Measurements from ENCODE around the gene CNN2.

DNA sequence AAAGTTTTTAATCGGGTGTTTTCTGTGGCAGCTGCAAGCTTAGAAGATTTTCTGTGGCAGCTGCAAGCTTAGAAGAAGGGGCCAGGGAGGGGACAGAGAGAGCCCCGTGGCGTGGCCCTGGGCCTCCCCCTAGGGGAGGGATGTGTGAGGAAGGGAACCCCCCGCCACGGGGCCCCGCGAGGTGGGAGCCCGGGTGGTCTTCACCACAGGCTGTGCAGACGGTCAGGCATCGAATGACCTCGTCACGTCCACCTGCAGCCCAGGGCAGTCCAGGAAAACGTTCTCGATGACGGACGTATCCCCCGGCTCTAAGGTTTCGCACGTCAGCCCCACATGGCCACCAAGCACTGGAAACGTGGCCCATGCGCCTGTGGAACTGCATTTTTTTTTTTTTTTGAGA is 60.2 kb downstream of the CNN2 start:
- no peak for TF ChIP-seq EZH2 (IDR thresholded peaks at IDR 0.05)
- no peak for TF ChIP-seq POLR2AphosphoS5 (IDR thresholded peaks at IDR 0.05; ENCODE audit: borderline replicate concordance, low read depth, low read length)
- no peak for TF ChIP-seq FOXP2 (optimal IDR thresholded peaks at IDR 0.05; ENCODE audit: control extremely low read depth, extremely low read length, insufficient read depth)
